UCSD-AML1 (cell line): ENCODE measurements around the gene ITPRID2.
"Not testable (repeated sequence)": the region's sequence is repeated elsewhere in the genome, so short reads cannot be mapped to it uniquely, and the experiment has no call there.

Experiments used
- DNase-seq: peaks from one replicate; lab custom pipeline; 2025; ENCODE audit not compliant: unreplicated experiment; lab: John Stamatoyannopoulos, UW

The ITPRID2 gene

DNA sequence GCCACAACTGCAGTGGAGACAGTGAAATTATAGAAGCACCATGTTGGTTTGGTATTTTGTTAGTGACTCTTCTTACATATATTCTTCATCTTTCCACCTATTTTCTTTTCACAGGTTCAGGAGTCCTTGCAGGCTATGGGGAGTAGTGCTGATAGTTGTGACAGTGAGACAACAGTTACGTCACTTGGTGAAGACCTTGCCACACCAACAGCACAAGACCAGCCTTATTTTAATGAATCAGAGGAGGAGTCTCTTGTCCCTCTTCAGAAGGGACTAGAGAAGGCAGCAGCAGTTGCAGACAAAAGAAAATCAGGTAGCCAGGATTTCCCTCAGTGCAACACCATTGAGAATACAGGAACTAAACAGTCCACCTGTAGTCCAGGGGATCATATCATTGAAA lies 23.6 kb downstream of the ITPRID2 start:
- no peak for DNase-seq

DNA sequence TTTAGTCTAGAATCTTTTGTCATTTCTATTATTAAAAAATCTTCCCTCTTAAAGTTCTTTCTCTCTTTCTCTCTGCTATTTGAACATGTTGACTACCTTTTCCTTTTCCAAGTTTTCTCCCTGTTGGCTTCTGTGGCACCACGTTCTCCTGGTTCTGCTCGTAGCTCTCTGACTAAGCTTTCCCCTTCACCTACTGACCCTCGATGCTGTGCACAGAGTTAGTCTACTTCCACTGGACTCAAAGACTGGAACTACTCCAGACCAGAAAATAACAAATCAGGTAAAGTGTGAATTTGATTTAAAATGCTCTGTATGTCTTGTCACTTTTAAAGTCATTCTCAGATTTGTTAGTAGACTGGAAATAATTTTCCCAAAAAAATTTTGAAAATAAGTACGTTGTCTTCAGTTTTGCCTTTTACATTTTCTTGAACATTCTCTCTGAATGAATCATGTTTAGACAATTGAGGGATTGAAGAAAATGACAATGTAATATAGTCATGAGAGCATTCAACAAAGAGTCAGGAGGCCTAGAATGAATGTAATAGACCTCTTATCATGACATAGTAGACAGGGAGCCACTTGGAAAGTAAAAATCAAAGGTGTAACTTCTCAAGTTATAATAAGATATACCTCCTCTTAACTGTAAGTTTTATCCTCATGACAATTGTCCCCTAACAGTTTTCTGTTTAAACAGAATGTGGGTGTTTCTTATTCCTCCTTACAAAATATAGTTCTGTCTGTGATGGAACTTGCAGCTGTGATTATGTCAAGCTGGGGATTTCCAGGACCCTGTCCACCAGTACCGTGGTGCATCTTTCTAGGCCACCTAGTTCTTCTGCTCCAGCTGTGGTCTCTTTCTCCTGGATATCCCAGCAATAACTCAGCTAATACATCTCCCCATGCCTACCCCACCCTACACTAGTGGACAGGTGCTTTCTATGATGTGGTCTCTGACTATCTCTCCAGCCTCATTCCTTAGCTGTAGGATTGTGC lies 25.5 kb downstream of the ITPRID2 start:
- no peak for DNase-seq

DNA sequence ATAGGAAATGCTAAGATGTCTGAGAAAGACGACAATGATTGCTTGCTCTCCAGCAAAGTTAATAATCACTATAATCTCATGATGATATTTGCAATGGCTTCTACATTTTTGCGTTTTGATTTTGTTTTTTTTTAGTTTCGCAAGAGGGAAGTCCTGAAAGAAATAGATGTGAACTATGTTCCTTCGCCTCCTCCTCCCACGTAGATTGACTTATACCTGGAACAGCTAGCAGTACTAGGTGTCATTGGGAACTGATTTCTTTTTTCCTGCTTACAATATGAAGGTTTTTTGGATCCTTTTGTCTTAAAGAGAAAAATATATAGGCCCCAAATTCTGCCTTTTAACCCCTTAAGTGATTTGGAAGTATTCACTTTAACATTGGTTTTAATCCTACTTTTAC lies 26.7 kb downstream of the ITPRID2 start:
- DNase-seq: no peak

DNA sequence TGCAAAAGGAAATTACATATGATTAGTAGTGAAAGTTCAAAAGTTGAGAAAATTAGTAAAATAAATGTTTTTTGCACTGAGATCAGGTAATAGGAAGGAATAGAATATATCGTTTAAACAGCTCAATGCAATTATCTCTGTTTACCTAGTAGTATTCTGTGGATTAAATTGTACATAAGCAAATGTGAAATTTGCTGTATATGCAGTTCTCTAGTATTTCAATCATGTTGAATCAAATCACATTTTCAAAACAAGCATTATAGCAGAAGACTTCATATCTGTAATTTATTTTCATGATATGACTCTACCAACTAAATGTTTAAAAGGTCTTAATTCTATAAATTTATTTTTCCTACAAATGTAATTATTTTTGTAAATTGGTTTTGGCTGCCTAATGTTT lies 31.6 kb downstream of the ITPRID2 start:
- no peak for DNase-seq

DNA sequence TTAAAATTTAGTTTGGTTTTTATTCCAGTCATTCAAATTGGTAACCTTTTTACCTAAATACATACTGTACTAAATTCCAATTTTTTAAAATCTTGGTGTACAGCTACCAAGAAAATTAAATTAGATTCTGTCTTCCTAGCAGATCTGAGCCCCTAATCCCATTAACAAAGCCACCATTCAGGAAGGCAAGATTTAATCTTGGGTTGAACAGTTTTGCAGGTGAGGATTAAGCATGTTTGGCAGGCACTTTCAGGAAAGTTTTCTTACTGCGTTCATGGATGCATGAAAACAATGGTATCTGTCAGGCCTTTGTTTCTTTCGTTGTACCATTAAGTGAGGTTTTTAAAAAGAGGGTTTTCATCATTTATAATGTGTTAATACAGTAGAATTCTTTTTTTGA lies 32.8 kb downstream of the ITPRID2 start:
- DNase-seq: no peak

DNA sequence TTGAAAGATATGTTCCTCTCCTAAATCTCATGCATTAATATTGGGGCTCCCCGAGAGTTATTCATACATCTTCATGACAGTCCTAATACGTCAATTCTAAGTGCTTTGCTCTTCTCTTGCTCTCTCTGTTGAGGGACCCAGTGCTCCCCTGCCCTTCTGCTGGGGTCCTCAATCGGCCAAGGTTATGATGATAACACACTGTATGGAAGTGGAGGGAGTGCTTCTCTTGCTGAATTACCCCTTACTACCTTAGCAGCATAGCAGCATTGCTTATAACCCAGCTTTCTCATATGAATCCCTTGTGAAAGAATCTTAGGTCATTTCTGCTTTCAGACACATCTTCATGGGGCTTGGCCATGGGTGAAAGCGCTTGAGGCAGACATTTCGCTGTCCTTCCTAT lies 43.2 kb downstream of the ITPRID2 start:
- DNase-seq: no peak

DNA sequence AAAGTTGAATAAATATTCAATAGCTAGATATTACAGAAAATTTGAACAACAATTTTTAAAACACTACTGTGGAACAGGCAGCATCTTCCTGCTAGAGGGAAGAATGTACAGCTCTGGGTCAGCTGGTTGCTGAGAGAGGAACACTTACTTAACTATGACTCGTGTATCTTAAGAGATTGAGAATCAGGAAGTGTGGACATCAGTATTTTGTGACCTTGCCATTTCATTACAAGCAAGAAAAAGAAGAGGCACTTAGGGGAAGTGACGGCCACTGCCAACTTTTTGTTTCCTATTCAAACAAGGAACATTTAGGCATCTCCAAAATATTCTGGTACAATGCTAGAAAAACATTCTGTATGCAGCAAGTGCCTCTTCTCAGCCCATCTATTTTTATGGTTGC lies 45.9 kb downstream of the ITPRID2 start:
- DNase-seq: peak; percentile 5

DNA sequence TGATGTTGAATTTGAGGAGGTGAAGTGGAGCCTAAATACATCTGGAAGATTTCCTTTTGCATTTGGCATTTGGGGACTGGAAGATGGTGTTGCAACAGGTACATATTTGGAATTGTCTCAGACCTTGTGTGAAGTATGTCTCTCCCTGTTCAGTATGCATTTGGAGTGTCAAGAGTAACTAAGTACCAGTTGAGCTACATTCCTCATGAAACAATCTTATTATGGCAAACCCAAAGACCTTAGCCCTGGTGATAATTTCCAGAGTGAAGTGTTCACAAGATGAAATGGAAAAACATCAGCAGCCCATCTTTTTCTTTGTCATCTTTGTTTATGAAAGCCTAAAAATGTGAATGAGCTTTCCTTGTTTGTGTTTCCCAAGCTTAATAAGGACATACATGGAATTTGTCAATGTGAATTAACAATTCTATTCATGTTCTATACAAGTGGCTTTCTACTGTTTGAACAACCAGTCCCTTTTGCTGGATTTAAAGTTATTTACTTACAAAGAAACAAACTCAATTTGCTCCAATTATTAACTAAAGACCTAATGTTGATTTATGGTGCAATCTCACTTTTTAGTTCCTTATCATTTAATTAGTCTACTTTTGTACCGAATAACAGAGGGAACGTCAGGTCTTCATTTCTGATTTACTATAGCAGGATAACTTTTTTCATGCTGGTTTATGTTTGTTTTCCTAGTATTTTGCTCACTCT lies 52.0 kb downstream of the ITPRID2 start:
- no peak for DNase-seq

DNA sequence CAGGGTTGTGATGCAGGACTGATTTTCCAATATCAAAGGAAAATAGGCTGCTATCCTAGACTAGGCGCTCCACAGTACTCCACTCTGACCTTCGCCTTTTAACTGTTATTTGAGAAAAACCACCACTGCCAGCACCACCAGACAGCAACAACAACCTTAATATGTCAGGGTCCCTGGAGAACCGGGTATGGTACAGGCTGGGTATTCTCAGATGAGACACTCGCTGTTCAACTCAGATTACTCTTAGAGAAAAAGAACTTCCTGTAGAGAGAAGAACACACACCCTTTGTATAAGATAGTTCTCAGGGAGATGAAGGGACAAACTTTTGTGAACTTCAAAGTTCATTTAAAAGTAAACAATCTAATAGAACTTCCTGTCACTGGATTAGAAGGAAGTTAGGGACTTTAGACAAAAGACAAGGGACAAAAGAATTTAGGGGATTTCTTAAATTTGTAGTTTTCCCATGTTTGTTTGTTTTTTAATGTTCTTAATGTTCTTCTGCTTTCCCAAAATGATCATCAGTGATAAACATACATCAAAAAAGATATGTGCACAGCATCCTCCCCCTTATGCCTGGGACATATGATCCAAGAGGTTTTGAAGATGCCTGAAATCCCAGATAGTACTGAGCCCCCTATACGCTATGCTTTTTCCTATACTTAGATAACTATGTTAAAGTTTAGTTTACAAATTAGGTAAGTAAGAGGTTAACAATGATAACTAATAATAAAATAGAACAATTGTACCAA lies 52.8 kb downstream of the ITPRID2 start:
- DNase-seq: no peak

DNA sequence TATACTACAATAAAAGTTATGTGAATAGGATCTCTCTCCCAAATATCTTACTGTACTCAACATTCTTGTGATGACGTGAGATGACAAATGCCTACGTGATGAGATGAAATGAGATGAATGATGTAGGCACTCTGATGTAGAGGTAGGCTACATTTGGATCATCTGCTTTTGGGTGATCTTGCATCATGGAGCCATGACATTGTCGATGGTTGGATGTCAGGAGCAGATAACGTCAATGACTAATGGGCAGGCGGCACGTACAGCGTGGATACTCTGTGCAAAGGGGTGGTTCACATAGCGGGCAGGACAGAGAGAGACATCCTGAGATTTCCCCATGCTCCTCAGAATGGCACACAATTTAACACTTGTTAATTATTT lies 53.4 kb downstream of the ITPRID2 start:
- no peak for DNase-seq

DNA sequence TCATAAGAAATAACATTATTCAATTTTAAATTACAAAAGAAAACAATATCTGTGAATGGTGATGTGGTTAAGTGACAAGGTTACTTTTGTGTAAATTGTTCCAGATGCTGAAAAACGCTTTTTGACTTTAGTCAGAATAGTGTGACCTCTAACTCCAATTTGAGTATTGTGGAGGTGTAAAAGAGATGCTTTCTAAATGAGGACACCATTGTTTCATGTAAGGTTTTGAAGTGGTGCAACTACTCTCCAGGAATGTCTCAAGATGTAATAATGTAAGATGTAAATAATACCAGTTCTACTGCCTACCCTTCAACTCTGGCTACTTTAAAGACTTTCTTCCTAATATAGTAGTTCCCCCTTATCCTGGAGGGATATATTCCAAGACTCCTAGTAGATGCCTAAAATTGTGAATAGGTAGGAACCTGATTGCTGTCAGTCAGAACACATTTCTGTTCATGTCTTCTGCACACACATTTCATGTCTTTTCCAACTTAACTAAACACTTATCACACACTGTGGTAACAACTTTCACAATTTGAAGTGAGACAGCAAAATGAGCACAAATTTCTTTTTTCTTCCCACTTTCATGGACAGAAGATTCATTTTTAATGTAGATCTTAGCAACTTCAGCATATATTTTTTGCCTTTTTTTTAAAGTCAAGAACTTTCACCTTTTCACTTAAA lies 55.1 kb downstream of the ITPRID2 start:
- DNase-seq: no peak

DNA sequence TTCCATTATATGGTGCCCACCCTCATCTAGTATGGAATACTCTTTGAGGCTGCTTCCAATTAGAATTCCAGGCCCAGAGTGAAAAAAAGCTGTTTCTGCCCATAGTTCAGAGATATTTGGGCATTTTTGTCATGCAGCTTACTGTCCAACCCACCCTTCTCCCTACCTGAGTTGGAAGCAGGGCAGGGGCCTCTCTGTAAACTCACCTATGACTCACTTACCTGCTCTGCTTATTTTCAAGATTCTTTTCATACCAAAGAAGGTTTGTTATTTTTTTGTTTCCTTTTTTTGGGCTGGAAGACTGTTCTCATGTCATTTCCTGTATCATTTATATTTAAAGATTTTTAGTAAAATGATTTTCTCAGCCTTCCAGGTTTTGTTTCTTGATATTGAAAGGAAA lies 55.7 kb downstream of the ITPRID2 start:
- no peak for DNase-seq

DNA sequence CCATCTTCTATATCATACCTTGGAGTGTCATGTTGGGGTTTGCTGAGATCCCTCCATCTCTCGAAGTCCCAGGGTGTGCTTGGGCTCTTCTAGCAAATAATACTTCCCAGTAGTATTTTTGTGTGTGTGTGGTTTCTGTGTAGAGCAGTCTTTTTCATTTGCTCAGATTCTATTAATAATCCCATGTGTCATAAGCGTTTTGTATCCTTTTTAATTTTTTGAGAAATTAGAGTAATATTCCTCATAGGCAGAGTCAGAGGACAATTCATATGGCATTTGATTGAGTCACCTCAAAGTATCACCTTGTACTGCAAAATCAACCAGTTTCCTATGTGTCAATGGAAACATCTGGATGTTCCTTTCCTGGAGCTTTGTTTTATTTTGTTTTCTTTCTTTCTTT lies 56.7 kb downstream of the ITPRID2 start:
- no peak for DNase-seq

DNA sequence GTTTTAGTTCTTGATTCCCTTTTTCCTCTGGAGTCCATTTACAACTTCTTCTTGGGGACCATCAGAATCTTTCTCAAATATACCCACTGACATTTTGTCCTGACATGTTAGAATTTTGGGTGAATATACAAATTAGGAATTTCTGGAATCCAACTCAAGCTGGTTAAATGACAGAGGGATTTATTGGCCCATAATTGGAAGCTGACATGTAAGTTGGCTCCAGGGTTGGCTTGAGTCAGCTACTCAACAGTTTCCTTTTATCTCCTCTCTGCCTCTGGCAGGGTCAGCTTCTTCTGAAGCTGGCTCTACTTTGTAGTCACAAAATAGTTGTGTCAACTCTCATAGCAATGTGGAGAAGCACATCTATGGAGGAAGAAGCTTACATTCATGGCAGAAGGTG lies 57.5 kb downstream of the ITPRID2 start:
- no peak for DNase-seq

DNA sequence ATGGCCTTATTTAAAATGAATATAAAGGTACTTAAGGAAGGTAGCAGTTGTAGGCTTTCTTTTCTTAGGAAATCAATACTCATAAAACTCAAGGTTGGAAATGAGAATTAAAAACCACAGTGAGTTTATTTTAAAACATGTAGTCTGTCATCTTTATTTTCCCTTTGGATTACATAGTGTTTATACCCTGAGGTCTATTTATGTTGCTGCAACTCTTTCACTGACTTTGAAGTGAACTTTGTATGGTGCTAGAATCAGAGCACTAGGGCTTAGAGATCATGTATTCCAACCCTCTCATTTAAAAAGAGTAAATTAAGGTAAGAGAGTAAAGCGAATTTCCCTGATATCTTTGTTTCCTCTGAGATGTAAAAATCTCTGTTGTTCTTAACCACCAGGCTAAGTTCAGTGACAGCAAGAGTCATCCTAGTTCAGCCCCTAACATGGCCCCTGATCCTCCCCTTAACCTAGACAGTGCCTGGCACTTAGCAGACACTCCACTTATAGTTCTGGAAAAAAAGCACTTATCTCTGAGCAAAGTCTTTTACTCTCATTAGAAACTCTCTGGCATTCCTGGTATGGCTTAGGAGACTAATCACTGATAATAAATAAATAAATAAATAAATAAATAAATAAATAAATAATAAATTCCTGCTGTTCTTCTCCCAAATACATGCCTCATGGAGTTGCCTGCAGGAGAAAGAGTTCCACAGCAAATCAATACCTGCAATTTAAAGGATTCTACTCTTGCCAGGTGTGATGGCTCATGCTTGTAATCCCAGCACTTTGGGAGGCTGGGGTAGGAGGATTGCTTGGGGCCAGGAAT lies 61.1 kb downstream of the ITPRID2 start:
- no peak for DNase-seq

DNA sequence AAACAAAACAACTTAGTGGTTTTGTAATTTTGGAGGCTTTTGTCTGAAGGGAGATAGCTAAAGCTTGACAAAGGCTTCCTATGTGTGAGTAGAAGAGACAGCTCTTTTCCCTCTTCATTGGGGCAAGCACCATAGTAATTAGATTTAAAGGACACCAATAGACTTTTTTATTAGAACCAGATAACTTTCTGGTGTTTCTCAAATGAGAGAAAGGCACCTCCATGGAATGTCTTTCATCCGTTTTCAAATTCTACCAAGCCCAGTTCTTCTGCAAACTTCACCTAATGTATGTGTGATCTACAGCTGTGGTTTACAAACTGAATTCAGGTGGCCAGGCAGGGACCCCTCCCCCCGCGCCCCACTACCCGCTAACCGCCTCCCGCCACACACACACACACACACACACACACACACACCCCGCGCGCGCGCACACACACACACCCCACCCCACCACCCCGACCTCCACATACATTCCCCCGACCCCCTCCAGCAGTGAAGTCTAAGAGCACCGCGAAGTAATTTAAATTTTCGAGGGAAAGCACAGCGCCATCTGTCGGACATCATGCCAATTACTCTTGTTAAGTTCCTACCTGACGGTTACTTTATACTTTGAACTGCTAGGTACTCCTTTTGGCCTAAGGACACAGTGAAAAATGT lies 62.5 kb downstream of the ITPRID2 start:
- peak; percentile 27 for DNase-seq

DNA sequence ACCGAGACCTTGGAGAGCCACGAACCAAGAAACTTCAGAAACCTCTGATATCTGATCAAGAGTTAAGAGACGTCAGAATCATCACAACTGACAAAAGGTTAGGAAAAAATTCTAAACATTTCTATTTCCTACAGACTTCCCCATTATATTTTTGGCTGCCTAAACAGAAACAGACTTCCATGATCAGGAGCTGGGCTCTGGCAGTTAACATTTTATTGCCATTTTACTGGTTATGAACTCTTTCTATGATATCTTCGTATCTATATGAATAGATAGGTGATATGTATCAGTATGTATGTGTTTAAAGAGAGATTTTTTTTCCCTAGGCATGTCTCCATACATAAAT lies 63.0 kb downstream of the ITPRID2 start:
- DNase-seq: no peak

DNA sequence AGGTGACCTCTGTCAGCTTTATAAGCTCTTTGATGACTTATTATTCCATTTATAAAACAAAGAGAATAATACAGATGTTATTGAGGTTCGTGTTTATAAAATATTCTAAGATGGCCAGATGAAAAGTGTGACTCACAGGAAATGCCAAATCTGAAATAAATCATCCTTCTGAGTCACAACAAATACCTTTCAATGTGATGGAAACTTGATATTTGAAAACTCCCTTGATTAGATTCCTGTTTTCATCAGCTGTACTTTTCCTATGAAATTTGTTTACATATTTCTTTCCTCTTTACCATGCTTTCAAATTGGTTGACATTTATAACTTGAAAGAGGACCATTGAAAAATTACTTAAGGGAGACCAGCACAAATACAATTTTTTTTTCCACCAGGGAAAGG lies 63.5 kb downstream of the ITPRID2 start:
- no peak for DNase-seq

DNA sequence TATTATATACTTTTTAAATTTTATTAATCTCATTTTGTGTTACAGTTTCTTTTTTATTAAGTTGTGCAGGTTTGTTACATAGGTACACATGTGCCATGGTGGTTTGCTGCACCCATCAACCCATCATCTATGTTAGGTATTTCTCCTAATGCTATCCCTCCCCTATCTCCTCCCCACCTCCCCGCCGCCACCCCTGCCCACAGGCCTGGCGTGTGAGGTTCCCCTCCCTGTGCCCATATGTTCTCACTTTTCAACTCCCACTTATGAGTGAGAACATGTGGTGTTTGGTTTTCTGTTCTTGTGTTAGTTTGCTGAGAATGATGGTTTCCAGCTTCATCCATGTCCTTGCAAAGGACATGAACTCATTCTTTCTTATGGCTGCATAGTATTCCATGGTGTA lies 64.3 kb downstream of the ITPRID2 start:
- not testable (repeated sequence) for DNase-seq

DNA sequence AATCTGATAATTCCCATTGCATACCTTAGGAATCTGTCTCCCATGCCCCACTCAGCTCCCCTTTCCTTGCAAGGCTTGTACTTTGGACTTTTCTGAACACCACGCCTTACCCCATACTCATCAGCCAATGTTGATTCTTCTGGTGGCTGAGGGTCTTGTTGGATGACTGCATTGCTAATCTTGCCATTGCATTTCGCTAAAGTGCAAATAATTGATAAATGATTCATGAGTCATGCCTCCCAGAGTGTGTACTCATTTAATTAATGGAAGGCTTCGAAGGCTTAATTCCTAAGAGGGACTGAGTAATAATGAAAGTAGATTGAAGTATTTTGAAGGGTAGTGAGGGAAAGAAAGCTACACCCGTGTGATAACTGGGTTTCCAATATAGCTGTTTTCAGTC lies 66.1 kb downstream of the ITPRID2 start:
- DNase-seq: no peak
